CD4-positive, CD25-positive, alpha-beta regulatory T cell (primary cell): ENCODE data around the gene RAB1B. TPM values are rescaled to one million over a fixed set of nuclear protein-coding genes. Genes with fewer than 3 reads are reported as not detected.

Experiments
- ATAC-seq, 2 donors: fragments of 150-1000 bp; cut with Tn5 transposase; one replicate each; pipeline ENCODE4 v1.10.0; 2021; ENCODE audit warnings: low read depth in 2 of 2, moderate number of reproducible peaks in 2 of 2, moderate library complexity in 1 of 2
- DNase-seq, 3 donors: peaks; one replicate each; pipeline versions ENCODE4 v3.0.0 to v3.0.0-alpha.2; 2012 to 2022; ENCODE audit warnings: mixed read lengths in 1 of 3
- H3K27ac ChIP-seq: one replicate; pipeline ENCODE4 v1.7.0; 2013; ENCODE audit warnings: mild to moderate bottlenecking, low read length; ENCODE audit not compliant: insufficient read depth, poor library complexity, severe bottlenecking
- H3K27me3 ChIP-seq: one replicate; pipeline ENCODE4 v1.7.0; 2013; ENCODE audit warnings: low read length; ENCODE audit not compliant: control insufficient read depth, insufficient read depth
- H3K36me3 ChIP-seq: one replicate; pipeline ENCODE4 v1.7.0; 2013; ENCODE audit warnings: mild to moderate bottlenecking, low read length, moderate library complexity; ENCODE audit not compliant: control insufficient read depth, insufficient read depth
- H3K4me1 ChIP-seq: 2 replicates; pipeline ENCODE4 v1.7.0; 2013; ENCODE audit warnings: mild to moderate bottlenecking, low read length; ENCODE audit not compliant: insufficient read depth, control insufficient read depth, poor library complexity, severe bottlenecking
- H3K4me3 ChIP-seq: one replicate; pipeline ENCODE4 v1.7.0; 2013; ENCODE audit warnings: low read depth, mild to moderate bottlenecking, low read length, moderate library complexity
- H3K9me3 ChIP-seq, 2 experiments: 1 replicate in 1 of 2; 2 replicates in 1 of 2; pipeline ENCODE4 v1.7.0; 2013; ENCODE audit warnings: low read length in 2 of 2, mild to moderate bottlenecking in 1 of 2, moderate library complexity in 1 of 2; ENCODE audit not compliant: control insufficient read depth in 2 of 2
- H3K27ac Mint-ChIP-seq, 3 donors: one replicate each; pipeline ENCODE4 v1.8.0; 2020 to 2022; ENCODE audit warnings: mild to moderate bottlenecking in 3 of 3, mixed read lengths in 3 of 3, moderate library complexity in 2 of 3
- H3K27me3 Mint-ChIP-seq: one replicate; pipeline ENCODE4 v1.8.0; 2022; ENCODE audit warnings: mild to moderate bottlenecking, mixed read lengths
- H3K36me3 Mint-ChIP-seq: one replicate; pipeline ENCODE4 v1.8.0; 2020; ENCODE audit warnings: mixed read lengths
- H3K4me1 Mint-ChIP-seq, 4 donors: one replicate each; pipeline ENCODE4 v1.8.0; 2020 to 2022; ENCODE audit warnings: mixed read lengths in 4 of 4, mild to moderate bottlenecking in 1 of 4
- H3K4me3 Mint-ChIP-seq, 4 donors: one replicate each; pipeline ENCODE4 v1.8.0; 2020 to 2022; ENCODE audit warnings: mild to moderate bottlenecking in 4 of 4, mixed read lengths in 4 of 4, moderate library complexity in 3 of 4
- H3K9me3 Mint-ChIP-seq, 7 donors: one replicate each; pipeline ENCODE4 v1.8.0; 2020 to 2022; ENCODE audit warnings: mixed read lengths in 7 of 7, mild to moderate bottlenecking in 3 of 7, moderate library complexity in 2 of 7
- polyA plus RNA-seq, 4 donors: library from polyadenylated mRNA; unstranded; fragments of 300-500 nt; fragmentation: Illumina TruSeq; gene quantifications; one replicate each; pipeline ENCODE4 v1.2.3, GENCODE V29; 2021
- total RNA-seq: library from RNA; stranded (reverse); gene quantifications from one replicate; pipeline ENCODE4 v1.2.3, GENCODE V29; 2022

The RAB1B gene
- total and polyA plus RNA-seq, 5 donors from 2014 or later: 13.1 to 79.6 (median 17.0) TPM

- H3K27me3 ChIP-seq: no peaks in the 10 kb centered on the region
- Mint-ChIP-seq H3K4me1 (peaks cover 0 to 22% (median 17%) of the 10 kb centered on the region in 4 donors), H3K36me3 (peaks cover 10% of the 10 kb centered on the region), H3K9me3 (no peaks in the 10 kb centered on the region), H3K27me3 (peaks cover 12% of the 10 kb centered on the region), H3K4me3 (peak overlapping the region in 1 of 4 donors; percentile 63), H3K27ac (no peak overlapping the region)
- H3K4me1 ChIP-seq: peaks cover 17% of the 10 kb centered on the region
- ATAC-seq (no peak), DNase-seq (no peak)
- no peaks in the 10 kb centered on the region for H3K9me3 ChIP-seq
- no peak overlapping the region for H3K4me3 ChIP-seq
- H3K36me3 ChIP-seq: peaks cover 27% of the 10 kb centered on the region
- no peak overlapping the region for H3K27ac ChIP-seq
Measured at GRCh38 chr11:66263785-66264184, 4.7 kb upstream of the RAB1B start.

GRCh38 chr11:66264383-66264782 lies 4.1 kb upstream of the RAB1B start:
- DNase-seq: no peak
- Mint-ChIP-seq H3K9me3 (no peaks in the 10 kb centered on the region), H3K36me3 (peaks cover 4% of the 10 kb centered on the region), H3K4me1 (peaks cover 0 to 20% (median 15%) of the 10 kb centered on the region in 4 donors), H3K4me3 (peak overlapping the region in 1 of 4 donors; percentile 16), H3K27ac (peak overlapping the region in 2 of 3 donors; percentile 26 to 54), H3K27me3 (peaks cover 13% of the 10 kb centered on the region)
- H3K27ac ChIP-seq: no peak overlapping the region
- no peaks in the 10 kb centered on the region for H3K9me3 ChIP-seq
- H3K4me1 ChIP-seq: peaks cover 20% of the 10 kb centered on the region
- no peak for ATAC-seq
- H3K36me3 ChIP-seq: peaks cover 27% of the 10 kb centered on the region
- no peaks in the 10 kb centered on the region for H3K27me3 ChIP-seq
- H3K4me3 ChIP-seq: no peak overlapping the region

GRCh38 chr11:66264914-66265313 lies 3.5 kb upstream of the RAB1B start:
- Mint-ChIP-seq H3K27ac (peak overlapping the region in 1 of 3 donors; percentile 54), H3K4me1 (peaks cover 0 to 25% (median 16%) of the 10 kb centered on the region in 4 donors), H3K4me3 (no peak overlapping the region), H3K9me3 (no peaks in the 10 kb centered on the region), H3K27me3 (peaks cover 14% of the 10 kb centered on the region), H3K36me3 (no peaks in the 10 kb centered on the region)
- Histone ChIP-seq H3K9me3 (no peaks in the 10 kb centered on the region), H3K4me1 (peaks cover 26% of the 10 kb centered on the region), H3K4me3 (no peak overlapping the region), H3K36me3 (peaks cover 25% of the 10 kb centered on the region), H3K27me3 (no peaks in the 10 kb centered on the region), H3K27ac (no peak overlapping the region)
- DNase-seq: peak in 1 of 3 donors; percentile 30
- no peak for ATAC-seq

- H3K4me1 Mint-ChIP-seq: peaks cover 0 to 33% (median 19%) of the 10 kb centered on the region in 4 donors
- Histone ChIP-seq H3K9me3 (no peaks in the 10 kb centered on the region), H3K36me3 (peaks cover 19% of the 10 kb centered on the region), H3K27ac (no peak overlapping the region), H3K4me3 (no peak overlapping the region), H3K27me3 (no peaks in the 10 kb centered on the region), H3K4me1 (peaks cover 31% of the 10 kb centered on the region)
- H3K9me3 Mint-ChIP-seq: no peaks in the 10 kb centered on the region
- H3K36me3 Mint-ChIP-seq: no peaks in the 10 kb centered on the region
- no peak overlapping the region for H3K4me3 Mint-ChIP-seq
- DNase-seq: no peak
- H3K27me3 Mint-ChIP-seq: peaks cover 14% of the 10 kb centered on the region
- no peak for ATAC-seq
- no peak overlapping the region for H3K27ac Mint-ChIP-seq
Measured at GRCh38 chr11:66265531-66266377, 2.7 kb upstream of the RAB1B start.

- no peaks in the 10 kb centered on the region for H3K9me3 Mint-ChIP-seq
- ATAC-seq: no peak
- no peaks in the 10 kb centered on the region for H3K9me3 ChIP-seq
- H3K27ac ChIP-seq: no peak overlapping the region
- H3K4me1 Mint-ChIP-seq: peaks cover 0 to 37% (median 21%) of the 10 kb centered on the region in 4 donors
- no peaks in the 10 kb centered on the region for H3K27me3 ChIP-seq
- H3K4me3 Mint-ChIP-seq: peak overlapping the region; percentile 74 to 99 (median 94)
- peaks cover 21% of the 10 kb centered on the region for H3K36me3 ChIP-seq
- no peak for DNase-seq
- H3K27ac Mint-ChIP-seq: no peak overlapping the region
- H3K36me3 Mint-ChIP-seq: no peaks in the 10 kb centered on the region
- no peak overlapping the region for H3K4me3 ChIP-seq
- peaks cover 34% of the 10 kb centered on the region for H3K4me1 ChIP-seq
- H3K27me3 Mint-ChIP-seq: peaks cover 14% of the 10 kb centered on the region
Measured at GRCh38 chr11:66266378-66267038, 1.9 kb upstream of the RAB1B start.

GRCh38 chr11:66267039-66267378 lies 1.4 kb upstream of the RAB1B start:
- Mint-ChIP-seq H3K36me3 (peaks cover 4% of the 10 kb centered on the region), H3K27ac (peak overlapping the region; percentile 9 to 98 (median 91)), H3K9me3 (no peaks in the 10 kb centered on the region), H3K4me1 (peaks cover 0 to 40% (median 24%) of the 10 kb centered on the region in 4 donors), H3K27me3 (peaks cover 14% of the 10 kb centered on the region), H3K4me3 (peak overlapping the region; percentile 74 to 99 (median 94))
- ATAC-seq: no peak
- peaks cover 21% of the 10 kb centered on the region for H3K36me3 ChIP-seq
- peak overlapping the region; percentile 26 for H3K4me3 ChIP-seq
- peaks cover 34% of the 10 kb centered on the region for H3K4me1 ChIP-seq
- H3K27me3 ChIP-seq: no peaks in the 10 kb centered on the region
- H3K9me3 ChIP-seq: no peaks in the 10 kb centered on the region
- peak overlapping the region; percentile 91 for H3K27ac ChIP-seq
- DNase-seq: no peak

GRCh38 chr11:66267379-66268243 lies 828 bp upstream of the RAB1B start:
- peak overlapping the region; percentile 94 to 99 (median 96) for H3K4me3 Mint-ChIP-seq
- peaks cover 7% of the 10 kb centered on the region for H3K36me3 Mint-ChIP-seq
- peaks cover 25% of the 10 kb centered on the region for H3K36me3 ChIP-seq
- peak overlapping the region; percentile 98 to 99 (median 98) for H3K27ac Mint-ChIP-seq
- peaks cover 34% of the 10 kb centered on the region for H3K4me1 ChIP-seq
- ATAC-seq: peak; percentile 54
- no peaks in the 10 kb centered on the region for H3K27me3 ChIP-seq
- H3K9me3 Mint-ChIP-seq: no peaks in the 10 kb centered on the region
- DNase-seq: peak; percentile 81 to 88 (median 82)
- peaks cover 14% of the 10 kb centered on the region for H3K27me3 Mint-ChIP-seq
- no peaks in the 10 kb centered on the region for H3K9me3 ChIP-seq
- H3K4me1 Mint-ChIP-seq: peaks cover 0 to 43% (median 24%) of the 10 kb centered on the region in 4 donors
- H3K4me3 ChIP-seq: peak overlapping the region; percentile 89
- H3K27ac ChIP-seq: peak overlapping the region; percentile 91
